Calu3 (cell line): Measurements from ENCODE around the gene EP400. TPM values are rescaled to one million over a fixed set of nuclear protein-coding genes. Genes with fewer than 3 reads are reported as not detected.

ENCODE experiments used
- BruUV-seq: library from RNA; stranded (reverse); fragments of 400-500 nt; replicated peaks from 2 replicates; lab custom pipeline; 2021; lab: Mats Ljungman, UMichigan
- CTCF ChIA-PET: fragments of 300-600 bp; sonication (Branson Sonifier 250); formaldehyde crosslinking; loops from one replicate; lab custom pipeline; 2022; ENCODE audit warnings: antibody characterized with exemption; lab: Charles Lee
- DNase-seq: peaks from one replicate; pipeline ENCODE4 v3.0.0; 2022
- H3K27ac Mint-ChIP-seq: one replicate; pipeline ENCODE4 v1.8.0; 2022; ENCODE audit warnings: mixed read lengths; ENCODE audit not compliant: unreplicated experiment
- H3K27me3 Mint-ChIP-seq: one replicate; pipeline ENCODE4 v1.8.0; 2022; ENCODE audit warnings: mixed read lengths; ENCODE audit not compliant: unreplicated experiment
- H3K36me3 Mint-ChIP-seq: one replicate; pipeline ENCODE4 v1.8.0; 2022; ENCODE audit warnings: mild to moderate bottlenecking, moderate library complexity, mixed read lengths; ENCODE audit not compliant: insufficient read depth, unreplicated experiment
- H3K4me1 Mint-ChIP-seq: one replicate; pipeline ENCODE4 v1.8.0; 2022; ENCODE audit warnings: mild to moderate bottlenecking, low read depth, mixed read lengths; ENCODE audit not compliant: unreplicated experiment
- H3K4me3 Mint-ChIP-seq: one replicate; pipeline ENCODE4 v1.8.0; 2022; ENCODE audit warnings: mild to moderate bottlenecking, low read depth, moderate library complexity, mixed read lengths; ENCODE audit not compliant: unreplicated experiment
- H3K9me3 Mint-ChIP-seq: one replicate; pipeline ENCODE4 v1.8.0; 2022; ENCODE audit warnings: low read depth, mixed read lengths; ENCODE audit not compliant: unreplicated experiment
- CTCF ChIP-seq: fragments of 200-600 bp; IDR thresholded peaks from one replicate; pipeline ENCODE4 v1.8.0; 2022; ENCODE audit warnings: antibody characterized with exemption; ENCODE audit not compliant: unreplicated experiment
- intact Hi-C: fragments of 100-400 bp; cut with micrococcal nuclease; formaldehyde crosslinking; loops from one replicate; pipeline ENCODE4 v1.10.0; 2022; ENCODE audit not compliant: unreplicated experiment
- total RNA-seq: library from RNA; stranded (reverse); gene quantifications from 2 replicates; pipeline ENCODE4 v1.2.3, GENCODE V29; 2022

The EP400 gene
- total RNA-seq, 1 experiment from 2014 or later = 88.7 TPM

GRCh38 chr12:131941987-131942341, 7.8 kb upstream of the EP400 start:
- H3K36me3 Mint-ChIP-seq = peaks cover 72% of the 10 kb centered on the region
- H3K9me3 Mint-ChIP-seq = no peaks in the 10 kb centered on the region
- H3K4me1 Mint-ChIP-seq = no peaks in the 10 kb centered on the region
- no peak for TF ChIP-seq CTCF
- CTCF ChIA-PET = interaction anchor here (0.5 kb wide), 1 partner anchor 139 kb away, joined by 4 read pairs; no protein-coding TSS in a partner anchor
- H3K27me3 Mint-ChIP-seq = no peaks in the 10 kb centered on the region
- intact Hi-C loops = no loop called here
- H3K27ac Mint-ChIP-seq = no peak overlapping the region
- DNase-seq = no peak
- no peak overlapping the region for H3K4me3 Mint-ChIP-seq
- BruUV-seq = no TSS peak

- CTCF ChIA-PET = no interaction called here
- intact Hi-C loops = no loop called here
- H3K4me1 Mint-ChIP-seq = no peaks in the 10 kb centered on the region
- H3K36me3 Mint-ChIP-seq = peaks cover 65% of the 10 kb centered on the region
- H3K27ac Mint-ChIP-seq = no peak overlapping the region
- no peaks in the 10 kb centered on the region for H3K9me3 Mint-ChIP-seq
- TF ChIP-seq CTCF = no peak
- H3K27me3 Mint-ChIP-seq = no peaks in the 10 kb centered on the region
- no peak for DNase-seq
- BruUV-seq = no TSS peak
- no peak overlapping the region for H3K4me3 Mint-ChIP-seq
Measured at GRCh38 chr12:131942671-131943070, 7.1 kb upstream of the EP400 start.

GRCh38 chr12:131943389-131943788, 6.4 kb upstream of the EP400 start:
- no peak for TF ChIP-seq CTCF
- BruUV-seq = no TSS peak
- intact Hi-C loops = no loop called here
- Mint-ChIP-seq H3K4me3 (no peak overlapping the region), H3K27ac (no peak overlapping the region), H3K9me3 (no peaks in the 10 kb centered on the region), H3K36me3 (peaks cover 60% of the 10 kb centered on the region), H3K27me3 (no peaks in the 10 kb centered on the region), H3K4me1 (no peaks in the 10 kb centered on the region)
- CTCF ChIA-PET = no interaction called here
- DNase-seq = no peak

GRCh38 chr12:131943876-131944275, 5.9 kb upstream of the EP400 start:
- TF ChIP-seq CTCF = no peak
- H3K4me1 Mint-ChIP-seq = no peaks in the 10 kb centered on the region
- no peak for DNase-seq
- H3K36me3 Mint-ChIP-seq = peaks cover 60% of the 10 kb centered on the region
- BruUV-seq = no TSS peak
- no peak overlapping the region for H3K4me3 Mint-ChIP-seq
- H3K9me3 Mint-ChIP-seq = no peaks in the 10 kb centered on the region
- intact Hi-C loops = no loop called here
- CTCF ChIA-PET = no interaction called here
- H3K27ac Mint-ChIP-seq = no peak overlapping the region
- H3K27me3 Mint-ChIP-seq = no peaks in the 10 kb centered on the region
